Keratinocyte (primary cell): ENCODE results near the gene POLE. TPM values are rescaled to one million over a fixed set of nuclear protein-coding genes. Genes with fewer than 3 reads are reported as not detected.

Source experiments
- DNase-seq: peaks from one replicate; pipeline ENCODE4 v3.0.0-alpha.2; 2011; ENCODE audit warnings: low read depth, missing footprints, low spot score
- FAIRE-seq: peaks from 2 replicates; lab custom pipeline; 2011; peaks lifted over from hg19 to GRCh38; lab: Jason Lieb, UNC
- H2AFZ ChIP-seq: 2 replicates; pipeline ENCODE4 v1.6.0; 2012; ENCODE audit warnings: low read length, control low read depth, inconsistent platforms; ENCODE audit not compliant: control insufficient read depth
- H3K27ac ChIP-seq: 2 replicates; pipeline ENCODE4 v1.5.1; 2011; ENCODE audit warnings: low read length; ENCODE audit not compliant: control insufficient read depth, insufficient read depth
- H3K27me3 ChIP-seq: 3 replicates; pipeline ENCODE4 v1.6.0; 2011; ENCODE audit warnings: low read length; ENCODE audit not compliant: control insufficient read depth, insufficient read depth; ENCODE audit errors: extremely low read depth
- H3K36me3 ChIP-seq, 2 experiments: 2 replicates in 1 of 2; 3 replicates in 1 of 2; pipeline ENCODE4 v1.5.1; 2011; ENCODE audit warnings: low read length in 2 of 2, mild to moderate bottlenecking in 1 of 2; ENCODE audit not compliant: control insufficient read depth in 2 of 2, insufficient read depth in 2 of 2; ENCODE audit errors: extremely low read depth in 1 of 2
- H3K4me1 ChIP-seq: 3 replicates; pipeline ENCODE4 v1.5.1; 2011; ENCODE audit warnings: low read length; ENCODE audit not compliant: control insufficient read depth, insufficient read depth; ENCODE audit errors: extremely low read depth
- H3K4me2 ChIP-seq: 3 replicates; pipeline ENCODE4 v1.6.0; 2011; ENCODE audit warnings: low read depth, low read length; ENCODE audit not compliant: control insufficient read depth, insufficient read depth; ENCODE audit errors: extremely low read depth
- H3K4me3 ChIP-seq, 3 experiments: fragments of 200-600 bp in 1 of 3; sonication (generic) in 1 of 3; 2 replicates in 2 of 3; 3 replicates in 1 of 3; pipeline ENCODE4 v1.5.1; 2011 to 2016; ENCODE audit warnings: low read length in 3 of 3, mild to moderate bottlenecking in 3 of 3, control low read depth in 2 of 3, inconsistent platforms in 1 of 3, low read depth in 1 of 3, mixed read lengths in 1 of 3, mixed run types in 1 of 3, moderate library complexity in 1 of 3; ENCODE audit not compliant: control insufficient read depth in 2 of 3, insufficient read depth in 2 of 3; ENCODE audit errors: extremely low read depth in 1 of 3
- H3K79me2 ChIP-seq: 2 replicates; pipeline ENCODE4 v1.6.0; 2012; ENCODE audit warnings: low read length; ENCODE audit not compliant: control insufficient read depth, insufficient read depth
- H3K9ac ChIP-seq: 3 replicates; pipeline ENCODE4 v1.6.0; 2011; ENCODE audit warnings: low read length; ENCODE audit not compliant: control insufficient read depth, insufficient read depth; ENCODE audit errors: extremely low read depth
- H3K9me1 ChIP-seq: 3 replicates; pipeline ENCODE4 v1.6.0; 2011; ENCODE audit warnings: low read length; ENCODE audit not compliant: control insufficient read depth, insufficient read depth; ENCODE audit errors: extremely low read depth
- H3K9me3 ChIP-seq: 2 replicates; pipeline ENCODE4 v1.5.1; 2012; ENCODE audit warnings: low read depth, low read length; ENCODE audit not compliant: control insufficient read depth
- H4K20me1 ChIP-seq: 3 replicates; pipeline ENCODE4 v1.6.0; 2011; ENCODE audit warnings: low read length; ENCODE audit not compliant: control insufficient read depth, insufficient read depth; ENCODE audit errors: extremely low read depth
- EZH2 ChIP-seq: IDR thresholded peaks from one replicate; pipeline ENCODE4 v1.6.1; 2012; ENCODE audit warnings: inconsistent platforms, mild to moderate bottlenecking, low read length, moderate library complexity
- dilution Hi-C: fragments of 300-500 bp; cut with MboI; formaldehyde crosslinking; loops from one replicate; pipeline ENCODE4 v1.7.0; 2020; ENCODE audit warnings: low sequenced_read_pairs; ENCODE audit not compliant: extremely low pct_ligation_motif_present
- polyA plus RNA-seq, 5 experiments: library from polyadenylated mRNA; depleted of rRNA in 3 of 5; stranded (reverse) in 3 of 5; stranded (forward) in 1 of 5; unstranded in 1 of 5; fragments of >200 nt; gene quantifications; 1 replicate in 1 of 5; 2 replicates in 3 of 5; 3 replicates in 1 of 5; pipeline versions ENCODE4 v1.2.1 to v1.2.3, GENCODE V29; 2011 to 2012; ENCODE audit warnings: missing spikeins in 2 of 5, low read depth in 1 of 5, low replicate concordance in 1 of 5
- TF ChIP-seq, protein P1 (sequence below), 3 experiments: IDR thresholded peaks in 1 of 3; conservative IDR thresholded peaks in 1 of 3; optimal IDR thresholded peaks in 1 of 3; 2 replicates in 2 of 3; 3 replicates in 1 of 3; pipeline versions ENCODE3 to v1.5.1; 2011; ENCODE audit warnings: low read length in 3 of 3, mild to moderate bottlenecking in 3 of 3, moderate library complexity in 2 of 3, control low read depth in 1 of 3, inconsistent platforms in 1 of 3; ENCODE audit not compliant: insufficient read depth in 2 of 3; ENCODE audit errors: extremely low read depth in 1 of 3

The POLE gene
- polyA plus RNA-seq, 1 donor (not counting 4 experiments of a cell fraction or from before 2014, with no cell fraction given): 14.8 TPM

DNA sequence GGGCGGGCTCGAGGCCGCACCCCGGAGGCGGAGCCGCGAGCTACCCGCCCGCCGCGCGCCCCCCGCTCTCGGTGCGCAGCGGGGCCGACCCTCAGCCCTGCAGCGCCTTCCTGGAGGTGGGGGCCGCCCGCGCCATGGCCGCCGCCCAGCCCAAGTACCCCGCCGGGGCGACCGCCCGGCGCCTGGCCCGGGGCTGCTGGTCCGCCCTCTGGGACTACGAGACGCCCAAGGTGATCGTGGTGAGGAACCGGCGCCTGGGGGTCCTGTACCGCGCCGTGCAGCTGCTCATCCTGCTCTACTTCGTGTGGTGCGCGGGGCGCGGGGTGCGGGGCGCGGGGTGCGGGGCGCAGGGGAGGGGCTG is 68.5 kb downstream of the POLE start, which contains the start of gene P2RX2:
Gene P2RX2, plus strand, starts transcription at position 94 of the 361 bp plus-strand sequence. Its CDS starts 41 bp downstream, at position 135.
- Histone ChIP-seq H3K27me3 (peaks cover 54% of the 10 kb centered on the region), H3K4me3 (no peak within 1 kb of the TSS), H3K9ac (no peak within 1 kb of the TSS), H3K9me1 (no peaks in the 10 kb centered on the region), H3K4me2 (no peak within 1 kb of the TSS), H4K20me1 (no peaks in the 10 kb centered on the region), H3K9me3 (peaks cover 8% of the 10 kb centered on the region), H3K36me3 (no peaks in the 10 kb centered on the region), H2AFZ (no peak within 1 kb of the TSS), H3K79me2 (no peaks in the 10 kb centered on the region), H3K27ac (no peak within 1 kb of the TSS), H3K4me1 (no peaks in the 10 kb centered on the region)
- DNase-seq (no peak), FAIRE-seq (no peak)
- dilution Hi-C loops: no loop called here
- no peak for TF ChIP-seq EZH2
- TF ChIP-seq, protein P1, sequence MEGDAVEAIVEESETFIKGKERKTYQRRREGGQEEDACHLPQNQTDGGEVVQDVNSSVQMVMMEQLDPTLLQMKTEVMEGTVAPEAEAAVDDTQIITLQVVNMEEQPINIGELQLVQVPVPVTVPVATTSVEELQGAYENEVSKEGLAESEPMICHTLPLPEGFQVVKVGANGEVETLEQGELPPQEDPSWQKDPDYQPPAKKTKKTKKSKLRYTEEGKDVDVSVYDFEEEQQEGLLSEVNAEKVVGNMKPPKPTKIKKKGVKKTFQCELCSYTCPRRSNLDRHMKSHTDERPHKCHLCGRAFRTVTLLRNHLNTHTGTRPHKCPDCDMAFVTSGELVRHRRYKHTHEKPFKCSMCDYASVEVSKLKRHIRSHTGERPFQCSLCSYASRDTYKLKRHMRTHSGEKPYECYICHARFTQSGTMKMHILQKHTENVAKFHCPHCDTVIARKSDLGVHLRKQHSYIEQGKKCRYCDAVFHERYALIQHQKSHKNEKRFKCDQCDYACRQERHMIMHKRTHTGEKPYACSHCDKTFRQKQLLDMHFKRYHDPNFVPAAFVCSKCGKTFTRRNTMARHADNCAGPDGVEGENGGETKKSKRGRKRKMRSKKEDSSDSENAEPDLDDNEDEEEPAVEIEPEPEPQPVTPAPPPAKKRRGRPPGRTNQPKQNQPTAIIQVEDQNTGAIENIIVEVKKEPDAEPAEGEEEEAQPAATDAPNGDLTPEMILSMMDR (optimal IDR thresholded peaks at IDR 0.05 in 1 of 3, IDR thresholded peaks at IDR 0.05 in 1 of 3, conservative IDR thresholded peaks at IDR 0.05 in 1 of 3; ENCODE audit: extremely low read depth in 1 of 3, insufficient read depth in 2 of 3, low read length in 3 of 3): no peak

DNA sequence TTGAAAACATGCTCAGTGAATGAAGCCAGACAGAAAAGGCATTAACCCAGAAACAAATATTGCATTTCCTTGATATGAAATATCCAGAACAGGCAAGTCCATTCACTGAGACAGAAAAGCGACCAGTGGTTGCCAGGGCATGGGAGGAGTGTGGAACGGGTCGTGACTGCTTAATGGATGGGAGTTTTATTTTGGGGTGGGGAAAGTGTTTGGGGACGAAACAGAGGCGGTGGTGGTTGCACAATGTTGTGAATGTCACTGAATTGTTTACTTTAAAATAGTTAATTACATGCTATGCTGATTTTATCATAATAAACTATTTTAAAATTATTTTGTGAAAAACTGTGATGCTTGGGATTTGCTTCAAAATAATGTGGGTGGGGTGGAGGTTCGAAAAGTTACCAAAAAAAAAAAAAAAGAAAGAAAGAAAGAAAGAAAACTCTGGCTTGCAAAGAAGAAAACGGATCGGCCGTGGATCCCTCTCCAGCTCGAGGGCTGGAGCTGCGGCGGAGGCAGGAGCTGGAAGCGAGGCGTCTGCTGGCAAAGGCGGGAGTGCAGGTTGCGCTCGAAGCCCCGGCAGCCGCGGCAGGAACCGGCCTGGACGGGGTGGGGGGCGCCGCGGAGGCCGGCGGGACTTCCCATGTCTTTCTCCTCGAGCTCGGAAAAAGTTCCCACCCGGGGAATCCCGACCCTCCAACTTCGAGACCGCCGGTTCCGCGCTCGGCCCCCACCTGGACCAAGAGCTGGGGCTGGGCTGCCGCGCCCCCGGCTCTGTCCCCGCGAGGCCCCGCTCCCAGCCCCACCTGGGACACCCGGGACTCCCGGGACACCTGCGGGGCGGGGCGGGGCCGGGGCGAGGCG is 69.1 kb downstream of the POLE start:
- Histone ChIP-seq H3K9me1 (no peaks in the 10 kb centered on the region), H3K9me3 (peaks cover 8% of the 10 kb centered on the region), H3K27ac (no peak overlapping the region), H3K4me2 (no peak overlapping the region), H3K27me3 (peaks cover 54% of the 10 kb centered on the region), H4K20me1 (no peaks in the 10 kb centered on the region), H3K9ac (no peak overlapping the region), H3K36me3 (no peaks in the 10 kb centered on the region), H2AFZ (no peak overlapping the region), H3K4me1 (no peaks in the 10 kb centered on the region), H3K4me3 (no peak overlapping the region), H3K79me2 (no peaks in the 10 kb centered on the region)
- TF ChIP-seq, protein P1 (optimal IDR thresholded peaks at IDR 0.05 in 1 of 3, IDR thresholded peaks at IDR 0.05 in 1 of 3, conservative IDR thresholded peaks at IDR 0.05 in 1 of 3; ENCODE audit: extremely low read depth in 1 of 3, insufficient read depth in 2 of 3, low read length in 3 of 3): no peak
- TF ChIP-seq EZH2: peak; percentile 89
- dilution Hi-C loops: no loop called here
- no peak for FAIRE-seq
- DNase-seq: no peak
